Right cardiac atrium (tissue), 5 donors: ENCODE results near the gene CLMN. TPM values are rescaled to one million over a fixed set of nuclear protein-coding genes. Genes with fewer than 3 reads are reported as not detected.

Experiments used
- ATAC-seq, 2 donors: fragments of 200-7000 bp; cut with Tn5 transposase; one replicate each; pipeline versions ENCODE4 v1.8.0 to v1.9.1; 2020; ENCODE audit warnings: moderate library complexity in 2 of 2, mild to moderate bottlenecking in 1 of 2
- DNase-seq, 3 donors: peaks; one replicate each; pipeline ENCODE4 v3.0.0-alpha.2; 2020
- H3K27ac ChIP-seq: one replicate; pipeline ENCODE4 v1.5.1; 2013; ENCODE audit warnings: mild to moderate bottlenecking, low read length, control low read depth, moderate library complexity
- H3K27me3 ChIP-seq: one replicate; pipeline ENCODE4 v1.6.1; 2013; ENCODE audit not compliant: control insufficient read depth, insufficient read depth
- H3K4me1 ChIP-seq: one replicate; pipeline ENCODE4 v1.6.1; 2013; ENCODE audit warnings: low read length; ENCODE audit not compliant: control insufficient read depth, insufficient read depth
- H3K4me3 ChIP-seq: one replicate; pipeline ENCODE4 v1.5.1; 2013; ENCODE audit warnings: low read length, control low read depth
- H3K9me3 ChIP-seq: one replicate; pipeline ENCODE4 v1.6.1; 2013; ENCODE audit warnings: low read length; ENCODE audit not compliant: control insufficient read depth
- WGBS: extraction: QIAGEN DNeasy Blood & Tissue Kit; methylation state at CpG from one replicate; pipeline ENCODE4 v1.1.7; 2013; 5-methylcytosine and 5-hydroxymethylcytosine counted together
- intact Hi-C, 4 donors: fragments of 100-400 bp; cut with DNase I; formaldehyde crosslinking; loops; one replicate each; pipeline versions ENCODE4 v1.11.0 to v1.14.0; 2022 to 2023
- polyA plus RNA-seq: library from polyadenylated mRNA; stranded (reverse); fragments of 200-250 nt; gene quantifications from one replicate; pipeline ENCODE4 v1.2.3, GENCODE V29; 2013
- total RNA-seq, 4 donors: library from RNA; stranded (reverse); fragmentation: NEBNext Ultra II Directional; extraction: Animal tissue kit (Norgen Biotek cat#: 25700); gene quantifications; one replicate each; pipeline ENCODE4 v1.2.1, GENCODE V29; 2021
- donor health status: healthy with polysubstance abuse.
- donor health status: DM: no; HTN: yes; CAD: no.
- donor health status: DM: no; HTN: no; CAD: no.
- donor health status: DM: no; HTN: yes; CAD: no; lungs with severe emphysema.
- donor health status: DM: yes; HTN: yes; CAD: no.

CLMN gene
- total and polyA plus RNA-seq, 5 donors, result 3.1 to 9.1 (median 6.4) TPM

- H3K4me1 ChIP-seq, result peaks cover 2% of the 10 kb centered on the region
- no peak overlapping the region for H3K27ac ChIP-seq
- no peaks in the 10 kb centered on the region for H3K9me3 ChIP-seq
- no peak overlapping the region for H3K4me3 ChIP-seq
- ATAC-seq (no peak), DNase-seq (no peak)
- WGBS, result 95% methylated on average over 6 of the region's 6 CpGs
- intact Hi-C loops, result no loop called here
- H3K27me3 ChIP-seq, result no peaks in the 10 kb centered on the region
Observed at GRCh38 chr14:95195031-95195430, 124.7 kb downstream of the CLMN start.

GRCh38 chr14:95193081-95193480 lies 126.6 kb downstream of the CLMN start:
- DNase-seq (no peak), ATAC-seq (no peak)
- Histone ChIP-seq H3K27me3 (no peaks in the 10 kb centered on the region), H3K9me3 (no peaks in the 10 kb centered on the region), H3K4me3 (no peak overlapping the region), H3K4me1 (peaks cover 2% of the 10 kb centered on the region), H3K27ac (no peak overlapping the region)
- 61% methylated on average over 6 of the region's 6 CpGs for WGBS
- intact Hi-C loops, result no loop called here

GRCh38 chr14:95192311-95192710 lies 127.4 kb downstream of the CLMN start:
- intact Hi-C loops, result no loop called here
- WGBS, result 93% methylated on average over 6 of the region's 6 CpGs
- H3K4me3 ChIP-seq, result no peak overlapping the region
- H3K9me3 ChIP-seq, result no peaks in the 10 kb centered on the region
- H3K27ac ChIP-seq, result no peak overlapping the region
- DNase-seq (no peak), ATAC-seq (no peak)
- peaks cover 6% of the 10 kb centered on the region for H3K4me1 ChIP-seq
- H3K27me3 ChIP-seq, result no peaks in the 10 kb centered on the region

- ATAC-seq, result no peak
- WGBS, result 85% methylated on average over 21 of the region's 21 CpGs
- H3K9me3 ChIP-seq, result no peaks in the 10 kb centered on the region
- no peak for DNase-seq
- no peak overlapping the region for H3K4me3 ChIP-seq
- intact Hi-C loops, result no loop called here
- no peaks in the 10 kb centered on the region for H3K27me3 ChIP-seq
- H3K27ac ChIP-seq, result peak overlapping the region; percentile 23
- peaks cover 6% of the 10 kb centered on the region for H3K4me1 ChIP-seq
Observed at GRCh38 chr14:95191445-95192199, 128.1 kb downstream of the CLMN start.

GRCh38 chr14:95190857-95191256 lies 128.9 kb downstream of the CLMN start:
- DNase-seq (no peak), ATAC-seq (no peak)
- Histone ChIP-seq H3K9me3 (no peaks in the 10 kb centered on the region), H3K27me3 (no peaks in the 10 kb centered on the region), H3K27ac (peak overlapping the region; percentile 2), H3K4me3 (no peak overlapping the region), H3K4me1 (peaks cover 6% of the 10 kb centered on the region)
- WGBS, result 90% methylated on average over 7 of the region's 7 CpGs
- intact Hi-C loops, result no loop called here

- H3K27ac ChIP-seq, result no peak overlapping the region
- no peak for DNase-seq
- 75% methylated on average over 4 of the region's 4 CpGs for WGBS
- peaks cover 10% of the 10 kb centered on the region for H3K4me1 ChIP-seq
- H3K27me3 ChIP-seq, result no peaks in the 10 kb centered on the region
- no peak for ATAC-seq
- no peaks in the 10 kb centered on the region for H3K9me3 ChIP-seq
- H3K4me3 ChIP-seq, result no peak overlapping the region
- intact Hi-C loops, result no loop called here
Observed at GRCh38 chr14:95190346-95190840, 129.3 kb downstream of the CLMN start.

- peaks cover 14% of the 10 kb centered on the region for H3K4me1 ChIP-seq
- intact Hi-C loops, result no loop called here
- no peak overlapping the region for H3K27ac ChIP-seq
- H3K4me3 ChIP-seq, result no peak overlapping the region
- WGBS, result 41% methylated on average over 5 of the region's 5 CpGs
- no peaks in the 10 kb centered on the region for H3K27me3 ChIP-seq
- ATAC-seq (peak in 1 of 2 donors; percentile 47), DNase-seq (no peak)
- H3K9me3 ChIP-seq, result no peaks in the 10 kb centered on the region
Observed at GRCh38 chr14:95189367-95190132, 130.2 kb downstream of the CLMN start.

- Histone ChIP-seq H3K4me1 (peaks cover 15% of the 10 kb centered on the region), H3K27ac (no peak overlapping the region), H3K9me3 (no peaks in the 10 kb centered on the region), H3K27me3 (no peaks in the 10 kb centered on the region), H3K4me3 (no peak overlapping the region)
- 95% methylated on average over 3 of the region's 3 CpGs for WGBS
- no peak for DNase-seq
- intact Hi-C loops, result no loop called here
- ATAC-seq, result no peak
Observed at GRCh38 chr14:95188380-95188779, 131.3 kb downstream of the CLMN start.

- ATAC-seq, result peak; percentile 19 to 24
- H3K9me3 ChIP-seq, result no peaks in the 10 kb centered on the region
- DNase-seq, result peak in 1 of 3 donors; percentile 72
- intact Hi-C loops, result no loop called here
- peaks cover 13% of the 10 kb centered on the region for H3K4me1 ChIP-seq
- no peaks in the 10 kb centered on the region for H3K27me3 ChIP-seq
- H3K4me3 ChIP-seq, result no peak overlapping the region
- H3K27ac ChIP-seq, result peak overlapping the region; percentile 85
- WGBS, result 60% methylated on average over 11 of the region's 11 CpGs
Observed at GRCh38 chr14:95185767-95186392, 133.8 kb downstream of the CLMN start.

GRCh38 chr14:95185033-95185766 lies 134.5 kb downstream of the CLMN start:
- ATAC-seq (peak; percentile 86 to 88), DNase-seq (peak; percentile 58 to 82 (median 74))
- Histone ChIP-seq H3K27ac (peak overlapping the region; percentile 85), H3K27me3 (no peaks in the 10 kb centered on the region), H3K4me3 (no peak overlapping the region), H3K4me1 (peaks cover 13% of the 10 kb centered on the region), H3K9me3 (no peaks in the 10 kb centered on the region)
- intact Hi-C loops, result no loop called here
- 54% methylated on average over 12 of the region's 12 CpGs for WGBS
